Mammary epithelial cell (primary cell): ENCODE measurements around the gene SRM.

Experiments
- CTCF ChIP-seq, 2 donors: IDR thresholded peaks in 1 of 2; conservative IDR thresholded peaks in 1 of 2; 2 replicates each; pipeline ENCODE4 v1.5.1; 2011 to 2012; ENCODE audit warnings: inconsistent platforms in 2 of 2, low read length in 2 of 2, mild to moderate bottlenecking in 2 of 2, control low read depth in 1 of 2, low read depth in 1 of 2; ENCODE audit not compliant: insufficient read depth in 1 of 2; ENCODE audit errors: extremely low read depth in 1 of 2
- EZH2 ChIP-seq: IDR thresholded peaks from 2 replicates; pipeline ENCODE4 v1.6.1; 2012; ENCODE audit warnings: low read length, inconsistent platforms, borderline replicate concordance

- TF ChIP-seq EZH2 (no peak), CTCF (conservative IDR thresholded peaks at IDR 0.05 in 1 of 2, IDR thresholded peaks at IDR 0.05 in 1 of 2; ENCODE audit: extremely low read depth in 1 of 2, insufficient read depth in 1 of 2, low read depth in 1 of 2, low read length in 2 of 2) (no peak)
Measured at GRCh38 chr1:11012260-11013159, 47.3 kb downstream of the SRM start, which contains the start of gene TARDBP.
